Measurements from ENCODE around the gene ELOVL6.

DNA sequence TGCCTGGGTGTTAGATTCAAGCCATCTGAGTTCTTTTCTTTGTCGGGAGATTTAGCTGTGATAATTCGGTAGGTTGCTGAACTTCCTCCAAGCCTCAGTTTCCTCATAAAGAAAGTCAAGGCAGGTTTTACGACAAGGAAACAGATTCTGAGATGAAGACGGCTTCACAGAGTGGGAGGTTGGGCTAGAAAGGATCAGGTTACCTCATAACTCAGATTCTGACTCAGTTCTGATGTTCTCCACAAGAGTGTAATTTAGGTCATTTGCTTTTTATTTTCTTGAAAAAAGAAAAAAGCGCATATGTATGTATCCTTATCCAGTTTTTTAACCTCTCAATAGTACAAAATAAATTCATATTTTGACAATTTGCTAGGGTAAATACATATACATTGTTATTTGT, 47.2 kb upstream of the ELOVL6 start:
- TF ChIP-seq, protein P1, sequence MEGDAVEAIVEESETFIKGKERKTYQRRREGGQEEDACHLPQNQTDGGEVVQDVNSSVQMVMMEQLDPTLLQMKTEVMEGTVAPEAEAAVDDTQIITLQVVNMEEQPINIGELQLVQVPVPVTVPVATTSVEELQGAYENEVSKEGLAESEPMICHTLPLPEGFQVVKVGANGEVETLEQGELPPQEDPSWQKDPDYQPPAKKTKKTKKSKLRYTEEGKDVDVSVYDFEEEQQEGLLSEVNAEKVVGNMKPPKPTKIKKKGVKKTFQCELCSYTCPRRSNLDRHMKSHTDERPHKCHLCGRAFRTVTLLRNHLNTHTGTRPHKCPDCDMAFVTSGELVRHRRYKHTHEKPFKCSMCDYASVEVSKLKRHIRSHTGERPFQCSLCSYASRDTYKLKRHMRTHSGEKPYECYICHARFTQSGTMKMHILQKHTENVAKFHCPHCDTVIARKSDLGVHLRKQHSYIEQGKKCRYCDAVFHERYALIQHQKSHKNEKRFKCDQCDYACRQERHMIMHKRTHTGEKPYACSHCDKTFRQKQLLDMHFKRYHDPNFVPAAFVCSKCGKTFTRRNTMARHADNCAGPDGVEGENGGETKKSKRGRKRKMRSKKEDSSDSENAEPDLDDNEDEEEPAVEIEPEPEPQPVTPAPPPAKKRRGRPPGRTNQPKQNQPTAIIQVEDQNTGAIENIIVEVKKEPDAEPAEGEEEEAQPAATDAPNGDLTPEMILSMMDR (IDR thresholded peaks at IDR 0.05): no peak
- TF ChIP-seq POLR2A (IDR thresholded peaks at IDR 0.05) (no peak), POLR2AphosphoS5 (IDR thresholded peaks at IDR 0.05) (no peak)
